Keratinocyte (primary cell): ENCODE data around the gene ADGRL3.

ENCODE experiments used
- CTCF ChIP-seq, 3 experiments: IDR thresholded peaks in 1 of 3; conservative IDR thresholded peaks in 1 of 3; optimal IDR thresholded peaks in 1 of 3; 2 replicates in 2 of 3; 3 replicates in 1 of 3; pipeline versions ENCODE3 to v1.5.1; 2011; ENCODE audit warnings: low read length in 3 of 3, mild to moderate bottlenecking in 3 of 3, moderate library complexity in 2 of 3, control low read depth in 1 of 3, inconsistent platforms in 1 of 3; ENCODE audit not compliant: insufficient read depth in 2 of 3; ENCODE audit errors: extremely low read depth in 1 of 3
- EZH2 ChIP-seq: IDR thresholded peaks from one replicate; pipeline ENCODE4 v1.6.1; 2012; ENCODE audit warnings: inconsistent platforms, mild to moderate bottlenecking, low read length, moderate library complexity

GRCh38 chr4:61860376-61860775 lies 660.2 kb downstream of the ADGRL3 start:
- TF ChIP-seq CTCF (optimal IDR thresholded peaks at IDR 0.05 in 1 of 3, IDR thresholded peaks at IDR 0.05 in 1 of 3, conservative IDR thresholded peaks at IDR 0.05 in 1 of 3; ENCODE audit: extremely low read depth in 1 of 3, insufficient read depth in 2 of 3, low read length in 3 of 3) (no peak), EZH2 (no peak)
